Thyroid gland (tissue), 4 donors: ENCODE measurements around the gene OLFML2B.

Experiments
- POLR2A ChIP-seq, 2 donors: fragments of 450-650 bp; IDR thresholded peaks; one replicate each; pipeline ENCODE4 v1.6.1; 2017; ENCODE audit warnings: antibody characterized with exemption in 2 of 2, mild to moderate bottlenecking in 2 of 2, moderate library complexity in 1 of 2
- TF ChIP-seq, protein P1 (sequence below), 6 experiments: fragments of 200-600 bp in 3 of 6; fragments of 450-650 bp in 3 of 6; sonication (generic) in 3 of 6; IDR thresholded peaks; one replicate each; pipeline ENCODE4 v1.5.1; 2016 to 2019; ENCODE audit warnings: antibody characterized with exemption in 6 of 6, mild to moderate bottlenecking in 2 of 6, inconsistent platforms in 1 of 6, moderate library complexity in 1 of 6

DNA sequence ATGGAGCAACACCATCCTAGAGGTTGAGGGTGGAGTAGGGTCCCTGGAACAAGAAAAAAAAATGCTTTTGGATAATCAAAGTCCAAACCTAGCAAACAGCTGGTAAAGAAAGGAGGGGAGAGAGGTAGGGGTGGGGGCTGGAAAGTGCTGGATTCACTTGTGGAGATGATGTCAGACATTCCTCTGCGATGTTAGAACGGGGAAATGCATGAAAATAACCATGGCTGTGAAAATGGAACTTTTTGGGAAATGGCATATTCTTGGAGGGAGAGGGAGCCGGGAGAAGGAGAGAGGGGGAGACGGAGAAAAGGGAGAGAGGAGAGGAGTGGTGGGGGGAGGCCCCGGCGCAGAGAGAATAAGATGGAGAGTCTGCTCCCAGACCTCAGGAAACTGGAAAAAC lies 53.6 kb downstream of the OLFML2B start:
- TF ChIP-seq, protein P1, sequence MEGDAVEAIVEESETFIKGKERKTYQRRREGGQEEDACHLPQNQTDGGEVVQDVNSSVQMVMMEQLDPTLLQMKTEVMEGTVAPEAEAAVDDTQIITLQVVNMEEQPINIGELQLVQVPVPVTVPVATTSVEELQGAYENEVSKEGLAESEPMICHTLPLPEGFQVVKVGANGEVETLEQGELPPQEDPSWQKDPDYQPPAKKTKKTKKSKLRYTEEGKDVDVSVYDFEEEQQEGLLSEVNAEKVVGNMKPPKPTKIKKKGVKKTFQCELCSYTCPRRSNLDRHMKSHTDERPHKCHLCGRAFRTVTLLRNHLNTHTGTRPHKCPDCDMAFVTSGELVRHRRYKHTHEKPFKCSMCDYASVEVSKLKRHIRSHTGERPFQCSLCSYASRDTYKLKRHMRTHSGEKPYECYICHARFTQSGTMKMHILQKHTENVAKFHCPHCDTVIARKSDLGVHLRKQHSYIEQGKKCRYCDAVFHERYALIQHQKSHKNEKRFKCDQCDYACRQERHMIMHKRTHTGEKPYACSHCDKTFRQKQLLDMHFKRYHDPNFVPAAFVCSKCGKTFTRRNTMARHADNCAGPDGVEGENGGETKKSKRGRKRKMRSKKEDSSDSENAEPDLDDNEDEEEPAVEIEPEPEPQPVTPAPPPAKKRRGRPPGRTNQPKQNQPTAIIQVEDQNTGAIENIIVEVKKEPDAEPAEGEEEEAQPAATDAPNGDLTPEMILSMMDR (IDR thresholded peaks at IDR 0.05): no peak
- no peak for TF ChIP-seq POLR2A (IDR thresholded peaks at IDR 0.05)
